Natural killer cell (primary cell): ENCODE measurements around the gene SBK3. TPM values are rescaled to one million over a fixed set of nuclear protein-coding genes. Genes with fewer than 3 reads are reported as not detected.

Experiments
- ATAC-seq, 3 donors: fragments of 150-1000 bp in 2 of 3; fragments of 200-7000 bp in 1 of 3; cut with Tn5 transposase; 1 replicate in 1 of 3; 2 replicates in 2 of 3; pipeline ENCODE4 v1.10.0; 2021; ENCODE audit warnings: mild to moderate bottlenecking in 2 of 3, moderate library complexity in 2 of 3
- DNase-seq, 2 donors: peaks; one replicate each; pipeline versions ENCODE4 v3.0.0 to v3.0.0-alpha.2; 2013 to 2021; ENCODE audit warnings: mixed read lengths in 1 of 2
- H3K27ac ChIP-seq: one replicate; pipeline ENCODE4 v1.5.1; 2013; ENCODE audit warnings: mild to moderate bottlenecking, low read length
- H3K27me3 ChIP-seq: one replicate; pipeline ENCODE4 v1.6.1; 2013; ENCODE audit warnings: low read length; ENCODE audit not compliant: control insufficient read depth, insufficient read depth
- H3K36me3 ChIP-seq: one replicate; pipeline ENCODE4 v1.6.1; 2013; ENCODE audit warnings: low read length; ENCODE audit not compliant: control insufficient read depth, insufficient read depth
- H3K4me1 ChIP-seq: one replicate; pipeline ENCODE4 v1.6.1; 2013; ENCODE audit warnings: low read length; ENCODE audit not compliant: control insufficient read depth, insufficient read depth
- H3K4me3 ChIP-seq: one replicate; pipeline ENCODE4 v1.5.1; 2013; ENCODE audit warnings: low read length
- H3K9me3 ChIP-seq: one replicate; pipeline ENCODE4 v1.6.1; 2013; ENCODE audit warnings: low read length; ENCODE audit not compliant: control insufficient read depth, insufficient read depth
- H3K27ac Mint-ChIP-seq, 2 donors: one replicate each; pipeline ENCODE4 v1.8.0; 2022; ENCODE audit warnings: mild to moderate bottlenecking in 2 of 2, mixed read lengths in 2 of 2, moderate library complexity in 1 of 2
- H3K27me3 Mint-ChIP-seq, 2 donors: one replicate each; pipeline ENCODE4 v1.8.0; 2022; ENCODE audit warnings: low read depth in 2 of 2, mixed read lengths in 2 of 2
- H3K36me3 Mint-ChIP-seq: one replicate; pipeline ENCODE4 v1.8.0; 2022; ENCODE audit warnings: mixed read lengths
- H3K4me1 Mint-ChIP-seq, 2 donors: one replicate each; pipeline ENCODE4 v1.8.0; 2022; ENCODE audit warnings: mixed read lengths in 2 of 2
- H3K4me3 Mint-ChIP-seq: one replicate; pipeline ENCODE4 v1.8.0; 2022; ENCODE audit warnings: mild to moderate bottlenecking, moderate library complexity, mixed read lengths
- H3K9me3 Mint-ChIP-seq, 2 donors: one replicate each; pipeline ENCODE4 v1.8.0; 2022; ENCODE audit warnings: mixed read lengths in 2 of 2
- CTCF ChIP-seq: fragments of 200-600 bp; IDR thresholded peaks from one replicate; pipeline ENCODE4 v1.8.0; 2022; ENCODE audit warnings: antibody characterized with exemption
- WGBS: methylation state at CpG from one replicate; pipeline ENCODE4 v1.1.7; 2013; ENCODE audit warnings: missing lambda C conversion rate; ENCODE audit not compliant: insufficient coverage; 5-methylcytosine and 5-hydroxymethylcytosine counted together
- intact Hi-C: fragments of 100-400 bp; cut with micrococcal nuclease; formaldehyde crosslinking; loops from one replicate; pipeline ENCODE4 v1.14.2; 2022
- total RNA-seq, 4 donors: library from RNA; stranded (reverse); fragments of 120-200 nt in 1 of 4; gene quantifications; one replicate each; pipeline versions ENCODE4 v1.2.3 to v1.2.4, GENCODE V29; 2013 to 2022

The SBK3 gene
- total RNA-seq, 3 donors from 2014 or later (not counting 1 experiment from before 2014, with no cell fraction given) = not detected

- Histone ChIP-seq H3K4me1 (peaks cover 10% of the 10 kb centered on the region), H3K4me3 (peak overlapping the region; percentile 16), H3K27ac (peak overlapping the region; percentile 73), H3K36me3 (no peaks in the 10 kb centered on the region), H3K27me3 (no peaks in the 10 kb centered on the region), H3K9me3 (no peaks in the 10 kb centered on the region)
- 9% methylated on average over 61 of the region's 61 CpGs for WGBS
- H3K36me3 Mint-ChIP-seq = no peaks in the 10 kb centered on the region
- H3K27me3 Mint-ChIP-seq = no peaks in the 10 kb centered on the region
- H3K4me3 Mint-ChIP-seq = peak overlapping the region; percentile 51
- intact Hi-C loops = loop anchor here (1.0 kb wide), 3 partner anchors 89 to 137 kb away; no protein-coding TSS in a partner anchor
- peaks cover 0 to 8% of the 10 kb centered on the region in 2 donors for H3K4me1 Mint-ChIP-seq
- peak; percentile 100 for ATAC-seq
- peak; percentile 74 for TF ChIP-seq CTCF
- peak; percentile 91 to 95 for DNase-seq
- H3K27ac Mint-ChIP-seq = peak overlapping the region in 1 of 2 donors; percentile 89
- H3K9me3 Mint-ChIP-seq = no peaks in the 10 kb centered on the region
Measured at GRCh38 chr19:55516878-55517620, 28.3 kb downstream of the SBK3 start.

GRCh38 chr19:55508120-55508519 is 37.2 kb downstream of the SBK3 start:
- H3K36me3 ChIP-seq = no peaks in the 10 kb centered on the region
- H3K4me3 ChIP-seq = no peak overlapping the region
- H3K27me3 ChIP-seq = no peaks in the 10 kb centered on the region
- no peak overlapping the region for H3K27ac ChIP-seq
- ATAC-seq (no peak), DNase-seq (no peak)
- Mint-ChIP-seq H3K4me1 (peaks cover 12% of the 10 kb centered on the region in 2 donors), H3K36me3 (no peaks in the 10 kb centered on the region), H3K4me3 (no peak overlapping the region), H3K9me3 (no peaks in the 10 kb centered on the region), H3K27me3 (peaks cover 12 to 15% of the 10 kb centered on the region in 2 donors), H3K27ac (no peak overlapping the region)
- no peak for TF ChIP-seq CTCF
- 72% methylated on average over 9 of the region's 10 CpGs for WGBS
- peaks cover 12% of the 10 kb centered on the region for H3K4me1 ChIP-seq
- intact Hi-C loops = no loop called here
- H3K9me3 ChIP-seq = no peaks in the 10 kb centered on the region

GRCh38 chr19:55504981-55505380 is 40.4 kb downstream of the SBK3 start:
- no peaks in the 10 kb centered on the region for H3K9me3 Mint-ChIP-seq
- H3K27me3 ChIP-seq = no peaks in the 10 kb centered on the region
- H3K4me3 ChIP-seq = no peak overlapping the region
- intact Hi-C loops = loop anchor here (1.0 to 5.0 kb wide), 4 partner anchors 38 to 364 kb away; no protein-coding TSS in a partner anchor
- WGBS = 84% methylated on average over 11 of the region's 11 CpGs
- no peaks in the 10 kb centered on the region for H3K9me3 ChIP-seq
- H3K36me3 ChIP-seq = no peaks in the 10 kb centered on the region
- no peak for DNase-seq
- peaks cover 0 to 3% of the 10 kb centered on the region in 2 donors for H3K27me3 Mint-ChIP-seq
- no peak overlapping the region for H3K4me3 Mint-ChIP-seq
- H3K4me1 Mint-ChIP-seq = peaks cover 13 to 14% of the 10 kb centered on the region in 2 donors
- TF ChIP-seq CTCF = no peak
- no peak overlapping the region for H3K27ac Mint-ChIP-seq
- no peaks in the 10 kb centered on the region for H3K36me3 Mint-ChIP-seq
- peaks cover 14% of the 10 kb centered on the region for H3K4me1 ChIP-seq
- ATAC-seq = no peak
- no peak overlapping the region for H3K27ac ChIP-seq
